K562 (cell line): ENCODE data around the gene ADTRP. TPM values are rescaled to one million over a fixed set of nuclear protein-coding genes. Genes with fewer than 3 reads are reported as not detected.

ENCODE experiments used
- ATAC-seq: fragments of 200-7000 bp; cut with Tn5 transposase; 3 replicates; pipeline ENCODE4 v1.9.1; 2020; ENCODE audit warnings: moderate library complexity
- BruUV-seq: library from RNA; stranded (reverse); fragments of 400-500 nt; replicated peaks from 2 replicates; lab custom pipeline; 2021; lab: Mats Ljungman, UMichigan
- CTCF ChIA-PET: fragments of 300-600 bp; formaldehyde crosslinking; extraction: SDS; loops from one replicate; lab custom pipeline; 2021; ENCODE audit warnings: low intra/inter-chr PET ratio; lab: Yijun Ruan, JAX
- POLR2A ChIA-PET: fragments of 300-600, 350-650 bp; sonication (Branson Sonifier 250); formaldehyde crosslinking; extraction: SDS; loops from one replicate; lab custom pipeline; 2021; ENCODE audit warnings: antibody characterized with exemption, inconsistent platforms; lab: Yijun Ruan, JAX
- DNase-seq, 4 experiments: peaks; one replicate each; pipeline versions ENCODE4 v3.0.0 to v3.0.0-alpha.2; 2011 to 2018; ENCODE audit warnings: low spot score in 3 of 4, mixed read lengths in 3 of 4; ENCODE audit errors: extremely low read depth in 1 of 4
- FAIRE-seq: peaks from 2 replicates; lab custom pipeline; 2011; peaks lifted over from hg19 to GRCh38; lab: Jason Lieb, UNC
- H2AFZ ChIP-seq: 2 replicates; pipeline ENCODE4 v1.6.0; 2011; ENCODE audit warnings: low read depth, low read length, control low read depth, inconsistent platforms
- H3K27ac ChIP-seq: fragments of 200-600 bp; 3 replicates; pipeline ENCODE4 v1.8.0; 2011; ENCODE audit warnings: low read depth, mild to moderate bottlenecking, control low read depth, inconsistent platforms, low read length, moderate library complexity, mixed read lengths; ENCODE audit errors: extremely low read depth
- H3K27me3 ChIP-seq, 2 experiments: fragments of 300-600 bp in 1 of 2; 2 replicates in 1 of 2; 3 replicates in 1 of 2; pipeline versions ENCODE4 v1.6.0 to v1.8.0; 2011; ENCODE audit warnings: inconsistent platforms in 2 of 2, low read length in 2 of 2, mild to moderate bottlenecking in 1 of 2, mixed read lengths in 1 of 2, moderate library complexity in 1 of 2; ENCODE audit not compliant: control insufficient read depth in 2 of 2, insufficient read depth in 2 of 2
- H3K36me3 ChIP-seq: fragments of 300-600 bp; 3 replicates; pipeline ENCODE4 v1.8.0; 2011; ENCODE audit warnings: mild to moderate bottlenecking, low read length, inconsistent platforms; ENCODE audit not compliant: control insufficient read depth, insufficient read depth
- H3K4me1 ChIP-seq, 2 experiments: fragments of 200-600 bp in 1 of 2; replicated peaks in 1 of 2; 2 replicates in 1 of 2; 3 replicates in 1 of 2; pipeline versions ENCODE4 v1.5.1 to v1.8.0; 2011; ENCODE audit warnings: inconsistent platforms in 2 of 2, low read length in 2 of 2, mild to moderate bottlenecking in 1 of 2, mixed read lengths in 1 of 2, moderate library complexity in 1 of 2; ENCODE audit not compliant: control insufficient read depth in 2 of 2, insufficient read depth in 2 of 2
- H3K4me2 ChIP-seq: 2 replicates; pipeline ENCODE4 v1.6.1; 2011; ENCODE audit warnings: low read length, control low read depth, inconsistent platforms, mixed read lengths; ENCODE audit not compliant: insufficient read depth
- H3K4me3 ChIP-seq: fragments of 200-600 bp; sonication (generic), shearing (Covaris generic); 2 replicates; pipeline ENCODE4 v1.5.1; 2016; ENCODE audit warnings: control low read depth, inconsistent platforms
- H3K79me2 ChIP-seq: fragments of 200-600 bp; 3 replicates; pipeline ENCODE4 v1.8.0; 2011; ENCODE audit warnings: low read length, inconsistent platforms; ENCODE audit not compliant: control insufficient read depth, insufficient read depth
- H3K9ac ChIP-seq, 2 experiments: 2 replicates each; pipeline versions ENCODE4 v1.6.0 to v1.6.1; 2011; ENCODE audit warnings: low read depth in 2 of 2, low read length in 2 of 2, control low read depth in 1 of 2, inconsistent platforms in 1 of 2, mild to moderate bottlenecking in 1 of 2, mixed read lengths in 1 of 2; ENCODE audit not compliant: insufficient read depth in 1 of 2
- H3K9me1 ChIP-seq: one replicate; pipeline ENCODE4 v1.6.0; 2011; ENCODE audit warnings: inconsistent platforms, mild to moderate bottlenecking, low read length, moderate library complexity; ENCODE audit not compliant: control insufficient read depth, insufficient read depth
- H3K9me3 ChIP-seq: replicated peaks from 2 replicates; pipeline ENCODE4 v1.5.1; 2011; ENCODE audit warnings: low read depth, low read length, inconsistent platforms; ENCODE audit not compliant: control insufficient read depth, insufficient read depth
- H4K20me1 ChIP-seq: replicated peaks from 2 replicates; pipeline ENCODE4 v1.6.1; 2011; ENCODE audit warnings: low read length, inconsistent platforms, mixed read lengths; ENCODE audit not compliant: control insufficient read depth, insufficient read depth
- EZH2 ChIP-seq: IDR thresholded peaks from 2 replicates; pipeline ENCODE4 v1.6.1; 2012; ENCODE audit warnings: low read depth, mild to moderate bottlenecking, inconsistent platforms, low read length, borderline replicate concordance
- GATA2 ChIP-seq: sonication (generic); formaldehyde crosslinking; IDR thresholded peaks from 2 replicates; pipeline ENCODE4 v1.4.0; 2020; ENCODE audit warnings: mild to moderate bottlenecking, missing genetic modification reagents
- KLF16 ChIP-seq: IDR thresholded peaks from 2 replicates; pipeline ENCODE4 v1.6.1; 2016; ENCODE audit warnings: antibody characterized with exemption
- MCM5 ChIP-seq: fragments of 450-650 bp; IDR thresholded peaks from 2 replicates; pipeline ENCODE4 v1.6.1; 2016; ENCODE audit warnings: low read depth
- MEF2D ChIP-seq: conservative IDR thresholded peaks from 2 replicates; pipeline ENCODE4 v1.6.1; 2016; ENCODE audit warnings: low read depth, missing genetic modification characterization, missing compliant biosample characterization
- NCOA6 ChIP-seq: fragments of 450-650 bp; IDR thresholded peaks from 2 replicates; pipeline ENCODE4 v1.6.1; 2017; ENCODE audit warnings: mild to moderate bottlenecking
- NFXL1 ChIP-seq: fragments of 450-650 bp; formaldehyde crosslinking; IDR thresholded peaks from 2 replicates; pipeline ENCODE4 v1.4.0; 2021; ENCODE audit warnings: mild to moderate bottlenecking
- PCBP1 ChIP-seq: fragments of 200-400 bp; formaldehyde crosslinking; IDR thresholded peaks from 2 replicates; pipeline ENCODE4 v1.6.1; 2018; ENCODE audit warnings: mild to moderate bottlenecking, low read depth, low read length; ENCODE audit not compliant: poor library complexity, severe bottlenecking
- ZNF217 ChIP-seq: sonication (generic); formaldehyde crosslinking; IDR thresholded peaks from 2 replicates; pipeline ENCODE4 v1.8.0; 2022; ENCODE audit warnings: mild to moderate bottlenecking, missing genetic modification reagents
- ZNF408 ChIP-seq: fragments of 250-450 bp; sonication (Bioruptor Pico); IDR thresholded peaks from 2 replicates; pipeline ENCODE4 v1.4.0; 2020; ENCODE audit warnings: low read depth, mild to moderate bottlenecking, moderate library complexity
- WGBS: fragments of 100-300 bp; shearing (Covaris generic); methylation state at CpG from one replicate; pipeline ENCODE4 v1.1.6; 2016; ENCODE audit warnings: low coverage, mixed read lengths; ENCODE audit not compliant: insufficient coverage; ENCODE audit errors: missing lambda C conversion rate; 5-methylcytosine and 5-hydroxymethylcytosine counted together
- in situ Hi-C: fragments of 300-500 bp; cut with MboI; formaldehyde crosslinking; loops from 4 replicates; pipeline ENCODE4 v1.15.0; 2018; ENCODE audit warnings: inconsistent platforms, mixed read lengths
- intact Hi-C: fragments of 100-400 bp; cut with micrococcal nuclease; formaldehyde crosslinking; loops from 2 replicates; pipeline ENCODE4 v1.14.2; 2022
- polyA plus RNA-seq, 8 experiments: library from polyadenylated mRNA; depleted of rRNA in 4 of 8; stranded (reverse) in 5 of 8; unstranded in 3 of 8; fragments of >200 nt; fragmentation: Nextera tagmentation in 2 of 8; fragmentation: Illumina TruSeq in 1 of 8; extraction: Ambion mirVana in 2 of 8; extraction: Trizol in 1 of 8; gene quantifications; 2 replicates each; pipeline versions ENCODE4 v1.2.1 to v1.2.3, GENCODE V29; 2011 to 2014; ENCODE audit warnings: inconsistent platforms in 1 of 8, missing spikeins in 1 of 8
- total RNA-seq, 7 experiments: library from RNA; depleted of rRNA in 6 of 7; stranded (reverse); fragments of >200 nt in 6 of 7; fragmentation: Illumina TruSeq in 2 of 7; extraction: Trizol in 2 of 7; gene quantifications; 2 replicates each; pipeline versions ENCODE4 v1.2.1 to v1.2.3, GENCODE V29; 2011 to 2021; ENCODE audit warnings: low replicate concordance in 1 of 7
- TF ChIP-seq, protein P1 (sequence below): IDR thresholded peaks from 3 replicates; pipeline ENCODE4 v1.6.1; 2011; ENCODE audit warnings: borderline replicate concordance, mild to moderate bottlenecking, moderate library complexity; ENCODE audit not compliant: insufficient read length; ENCODE audit errors: extremely low read depth
- TF ChIP-seq, protein P2 (sequence below): sonication (generic); formaldehyde crosslinking; IDR thresholded peaks from 2 replicates; pipeline ENCODE4 v1.8.0; 2023; ENCODE audit warnings: missing genetic modification reagents, mild to moderate bottlenecking, borderline replicate concordance

The ADTRP gene
- total and polyA plus RNA-seq, 9 of the 15 experiments (the other 6 are each of a cell fraction or from before 2014, with no cell fraction given): 7.4 to 24.0 (median 13.6) TPM

DNA sequence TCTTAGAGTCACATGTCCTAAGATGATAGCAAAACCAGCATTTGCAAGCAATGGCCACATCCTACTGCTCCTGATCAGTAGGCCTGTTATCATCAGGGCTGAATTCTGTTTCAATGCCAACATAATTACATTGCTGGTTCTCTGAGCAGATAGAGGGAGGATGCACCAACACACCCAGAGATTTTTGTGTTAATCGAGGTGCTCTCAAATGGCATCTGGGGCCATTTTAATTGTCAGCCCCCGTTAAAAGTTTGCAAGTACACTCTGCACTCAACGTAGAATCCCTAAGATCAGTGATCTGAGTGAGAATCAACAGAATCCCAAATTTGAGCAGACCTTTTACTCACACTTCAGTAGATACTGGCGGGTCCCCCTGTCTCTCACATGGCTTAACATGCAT lies 24.8 kb downstream of the ADTRP start:
- in situ Hi-C loops (no loop called here), intact Hi-C loops (no loop called here)
- Histone ChIP-seq H3K4me2 (no peak overlapping the region), H3K9ac (no peak overlapping the region), H3K27me3 (no peaks in the 10 kb centered on the region), H3K9me1 (no peaks in the 10 kb centered on the region), H3K4me1 (no peaks in the 10 kb centered on the region), H3K4me3 (no peak overlapping the region), H2AFZ (no peak overlapping the region), H4K20me1 (no peaks in the 10 kb centered on the region), H3K9me3 (no peaks in the 10 kb centered on the region; the same call in 1 of the 2 replicates), H3K79me2 (no peaks in the 10 kb centered on the region), H3K27ac (no peak overlapping the region), H3K36me3 (no peaks in the 10 kb centered on the region)
- WGBS: 31% methylated on average over 4 of the region's 4 CpGs
- FAIRE-seq: no peak
- ChIA-PET CTCF (no interaction called here), POLR2A (no interaction called here)
- no TSS peak for BruUV-seq
- DNase-seq: no peak
- no peak for ATAC-seq
- TF ChIP-seq EZH2: no peak
- TF ChIP-seq GATA2: no peak
- TF ChIP-seq ZNF217: no peak
- TF ChIP-seq MCM5: no peak
- no peak for TF ChIP-seq NCOA6
- no peak for TF ChIP-seq MEF2D (tag)
- TF ChIP-seq, protein P1, sequence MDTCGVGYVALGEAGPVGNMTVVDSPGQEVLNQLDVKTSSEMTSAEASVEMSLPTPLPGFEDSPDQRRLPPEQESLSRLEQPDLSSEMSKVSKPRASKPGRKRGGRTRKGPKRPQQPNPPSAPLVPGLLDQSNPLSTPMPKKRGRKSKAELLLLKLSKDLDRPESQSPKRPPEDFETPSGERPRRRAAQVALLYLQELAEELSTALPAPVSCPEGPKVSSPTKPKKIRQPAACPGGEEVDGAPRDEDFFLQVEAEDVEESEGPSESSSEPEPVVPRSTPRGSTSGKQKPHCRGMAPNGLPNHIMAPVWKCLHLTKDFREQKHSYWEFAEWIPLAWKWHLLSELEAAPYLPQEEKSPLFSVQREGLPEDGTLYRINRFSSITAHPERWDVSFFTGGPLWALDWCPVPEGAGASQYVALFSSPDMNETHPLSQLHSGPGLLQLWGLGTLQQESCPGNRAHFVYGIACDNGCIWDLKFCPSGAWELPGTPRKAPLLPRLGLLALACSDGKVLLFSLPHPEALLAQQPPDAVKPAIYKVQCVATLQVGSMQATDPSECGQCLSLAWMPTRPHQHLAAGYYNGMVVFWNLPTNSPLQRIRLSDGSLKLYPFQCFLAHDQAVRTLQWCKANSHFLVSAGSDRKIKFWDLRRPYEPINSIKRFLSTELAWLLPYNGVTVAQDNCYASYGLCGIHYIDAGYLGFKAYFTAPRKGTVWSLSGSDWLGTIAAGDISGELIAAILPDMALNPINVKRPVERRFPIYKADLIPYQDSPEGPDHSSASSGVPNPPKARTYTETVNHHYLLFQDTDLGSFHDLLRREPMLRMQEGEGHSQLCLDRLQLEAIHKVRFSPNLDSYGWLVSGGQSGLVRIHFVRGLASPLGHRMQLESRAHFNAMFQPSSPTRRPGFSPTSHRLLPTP: no peak
- no peak for TF ChIP-seq PCBP1
- no peak for TF ChIP-seq ZNF408 (CRISPR knock-in tag)
- TF ChIP-seq, protein P2, sequence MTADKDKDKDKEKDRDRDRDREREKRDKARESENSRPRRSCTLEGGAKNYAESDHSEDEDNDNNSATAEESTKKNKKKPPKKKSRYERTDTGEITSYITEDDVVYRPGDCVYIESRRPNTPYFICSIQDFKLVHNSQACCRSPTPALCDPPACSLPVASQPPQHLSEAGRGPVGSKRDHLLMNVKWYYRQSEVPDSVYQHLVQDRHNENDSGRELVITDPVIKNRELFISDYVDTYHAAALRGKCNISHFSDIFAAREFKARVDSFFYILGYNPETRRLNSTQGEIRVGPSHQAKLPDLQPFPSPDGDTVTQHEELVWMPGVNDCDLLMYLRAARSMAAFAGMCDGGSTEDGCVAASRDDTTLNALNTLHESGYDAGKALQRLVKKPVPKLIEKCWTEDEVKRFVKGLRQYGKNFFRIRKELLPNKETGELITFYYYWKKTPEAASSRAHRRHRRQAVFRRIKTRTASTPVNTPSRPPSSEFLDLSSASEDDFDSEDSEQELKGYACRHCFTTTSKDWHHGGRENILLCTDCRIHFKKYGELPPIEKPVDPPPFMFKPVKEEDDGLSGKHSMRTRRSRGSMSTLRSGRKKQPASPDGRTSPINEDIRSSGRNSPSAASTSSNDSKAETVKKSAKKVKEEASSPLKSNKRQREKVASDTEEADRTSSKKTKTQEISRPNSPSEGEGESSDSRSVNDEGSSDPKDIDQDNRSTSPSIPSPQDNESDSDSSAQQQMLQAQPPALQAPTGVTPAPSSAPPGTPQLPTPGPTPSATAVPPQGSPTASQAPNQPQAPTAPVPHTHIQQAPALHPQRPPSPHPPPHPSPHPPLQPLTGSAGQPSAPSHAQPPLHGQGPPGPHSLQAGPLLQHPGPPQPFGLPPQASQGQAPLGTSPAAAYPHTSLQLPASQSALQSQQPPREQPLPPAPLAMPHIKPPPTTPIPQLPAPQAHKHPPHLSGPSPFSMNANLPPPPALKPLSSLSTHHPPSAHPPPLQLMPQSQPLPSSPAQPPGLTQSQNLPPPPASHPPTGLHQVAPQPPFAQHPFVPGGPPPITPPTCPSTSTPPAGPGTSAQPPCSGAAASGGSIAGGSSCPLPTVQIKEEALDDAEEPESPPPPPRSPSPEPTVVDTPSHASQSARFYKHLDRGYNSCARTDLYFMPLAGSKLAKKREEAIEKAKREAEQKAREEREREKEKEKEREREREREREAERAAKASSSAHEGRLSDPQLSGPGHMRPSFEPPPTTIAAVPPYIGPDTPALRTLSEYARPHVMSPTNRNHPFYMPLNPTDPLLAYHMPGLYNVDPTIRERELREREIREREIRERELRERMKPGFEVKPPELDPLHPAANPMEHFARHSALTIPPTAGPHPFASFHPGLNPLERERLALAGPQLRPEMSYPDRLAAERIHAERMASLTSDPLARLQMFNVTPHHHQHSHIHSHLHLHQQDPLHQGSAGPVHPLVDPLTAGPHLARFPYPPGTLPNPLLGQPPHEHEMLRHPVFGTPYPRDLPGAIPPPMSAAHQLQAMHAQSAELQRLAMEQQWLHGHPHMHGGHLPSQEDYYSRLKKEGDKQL (CRISPR knock-in tag): no peak
- no peak for TF ChIP-seq KLF16
- no peak for TF ChIP-seq NFXL1
